ENCODE data around the gene DFFB. TPM values are rescaled to one million over a fixed set of nuclear protein-coding genes. Genes with fewer than 3 reads are reported as not detected.

Gene DFFB
- total RNA-seq, 1 experiment from 2014 or later = 17.1 TPM

- Histone ChIP-seq H2AFZ (ENCODE audit: low read length) (no peak overlapping the region), H3K9me2 (replicated peaks; ENCODE audit: low read length) (no peaks in the 10 kb centered on the region)
- POLR2A ChIA-PET (ENCODE audit: unreplicated experiment) = no interaction called here
Measured at GRCh38 chr1:3903141-3904005, 46.1 kb downstream of the DFFB start.

GRCh38 chr1:3904006-3904842 is 46.9 kb downstream of the DFFB start:
- DNase-seq = no peak
- Histone ChIP-seq H3F3A (ENCODE audit: low read length, unreplicated experiment) (no peaks in the 10 kb centered on the region), H3K27ac (ENCODE audit: low read length) (no peak overlapping the region), H3K4me1 (ENCODE audit: insufficient read depth, low read length) (0 out of 2 replicates have a peak, but pooled peaks cover 1% of the 10 kb centered on the region), H3K79me2 (ENCODE audit: low read length) (peaks cover 8% of the 10 kb centered on the region), H4K20me1 (ENCODE audit: low read length) (no peaks in the 10 kb centered on the region), H3K4me3 (ENCODE audit: low read length) (no peak overlapping the region), H3K9me3 (ENCODE audit: low read length) (no peaks in the 10 kb centered on the region), H2AFZ (ENCODE audit: low read length) (no peak overlapping the region), H3K9ac (ENCODE audit: low read length) (no peak overlapping the region), H3K36me3 (ENCODE audit: low read depth, low read length) (no peaks in the 10 kb centered on the region), H3K27me3 (ENCODE audit: low read length) (no peaks in the 10 kb centered on the region), H3K4me2 (ENCODE audit: low read length) (no peak overlapping the region), H3K9me2 (replicated peaks; ENCODE audit: low read length) (no peaks in the 10 kb centered on the region)
- no peak for ATAC-seq
- intact Hi-C loops (cut with micrococcal nuclease) = loop anchor here (10.0 kb wide), 1 partner anchor 751 kb away; the partner anchor contains the start of gene AJAP1
- no peak for TF ChIP-seq EZH2 (IDR thresholded peaks at IDR 0.05; ENCODE audit: low read length, unreplicated experiment)
- TF ChIP-seq EZH2phosphoT487 (IDR thresholded peaks at IDR 0.05; ENCODE audit: borderline replicate concordance, low read length) = no peak
- TF ChIP-seq CTCF (conservative IDR thresholded peaks at IDR 0.05; ENCODE audit: low read depth, low read length) = no peak
- CTCF ChIA-PET = interaction anchor here (0.7 kb wide), 1 partner anchor 1099 kb away, joined by 5 read pairs; no protein-coding TSS in a partner anchor
- POLR2A ChIA-PET (ENCODE audit: unreplicated experiment) = no interaction called here
- no TSS peak for BruUV-seq (replicated peaks)

More at GRCh38 chr1:3903141-3904005, 46.1 kb downstream of the DFFB start:
- intact Hi-C loops (cut with micrococcal nuclease) = loop anchor here (10.0 kb wide), 1 partner anchor 751 kb away; the partner anchor contains the start of gene AJAP1
- Histone ChIP-seq H3K9me3 (ENCODE audit: low read length) (no peaks in the 10 kb centered on the region), H3K4me3 (ENCODE audit: low read length) (no peak overlapping the region), H3F3A (ENCODE audit: low read length, unreplicated experiment) (no peaks in the 10 kb centered on the region), H3K4me2 (ENCODE audit: low read length) (no peak overlapping the region), H3K36me3 (ENCODE audit: low read depth, low read length) (no peaks in the 10 kb centered on the region), H4K20me1 (ENCODE audit: low read length) (peaks cover 4% of the 10 kb centered on the region), H3K27ac (ENCODE audit: low read length) (no peak overlapping the region), H3K79me2 (ENCODE audit: low read length) (peaks cover 17% of the 10 kb centered on the region), H3K9ac (ENCODE audit: low read length) (no peak overlapping the region), H3K27me3 (ENCODE audit: low read length) (no peaks in the 10 kb centered on the region), H3K4me1 (ENCODE audit: insufficient read depth, low read length) (peaks cover 10% of the 10 kb centered on the region)
- CTCF ChIA-PET = interaction anchor here (0.6 kb wide), 1 partner anchor 38 kb away, joined by 10 read pairs; no protein-coding TSS in a partner anchor
- BruUV-seq (replicated peaks) = no TSS peak
- ATAC-seq (no peak), DNase-seq (no peak)
- TF ChIP-seq EZH2phosphoT487 (IDR thresholded peaks at IDR 0.05; ENCODE audit: borderline replicate concordance, low read length) (no peak), CTCF (conservative IDR thresholded peaks at IDR 0.05; ENCODE audit: low read depth, low read length) (no peak), EZH2 (IDR thresholded peaks at IDR 0.05; ENCODE audit: low read length, unreplicated experiment) (no peak)
